Fibroblast of gingiva (primary cell): ENCODE measurements around the gene GALNT10.

Source experiments
- DNase-seq: peaks from one replicate; pipeline ENCODE4 v3.0.0-alpha.2; 2011; ENCODE audit warnings: low read depth

Gene GALNT10

GRCh38 chr5:154179846-154180710 is 10.5 kb upstream of the GALNT10 start:
- peak; percentile 53 for DNase-seq

GRCh38 chr5:154181161-154181560 is 9.4 kb upstream of the GALNT10 start:
- no peak for DNase-seq

DNA sequence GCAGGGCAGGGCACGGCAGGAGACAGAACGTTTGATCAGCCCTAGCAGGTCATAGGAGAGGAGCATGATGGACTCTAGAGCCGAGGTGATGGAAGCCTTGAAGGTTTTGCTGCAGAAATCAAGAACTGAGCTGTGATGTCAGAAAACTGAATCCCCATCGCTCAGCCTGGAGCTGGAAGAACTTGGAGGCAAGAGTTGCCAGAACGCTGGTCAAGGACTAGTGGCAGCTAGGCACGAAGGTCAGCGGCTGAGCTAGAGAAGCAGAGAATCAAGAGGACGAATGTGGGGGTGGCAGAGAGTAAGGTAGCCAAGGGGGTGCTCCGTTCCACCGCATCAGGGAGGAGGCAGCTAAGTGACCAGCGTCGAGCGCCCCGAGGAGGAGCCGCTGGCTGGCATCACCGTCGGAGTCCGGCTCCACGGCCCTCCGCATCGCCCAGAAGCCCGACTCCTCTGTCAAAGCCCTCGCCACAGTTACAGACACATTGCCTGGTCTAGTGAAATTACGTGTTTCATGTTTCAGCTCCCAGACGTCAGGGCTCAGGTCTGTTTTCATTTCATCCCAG is 1.2 kb upstream of the GALNT10 start:
- no peak for DNase-seq

DNA sequence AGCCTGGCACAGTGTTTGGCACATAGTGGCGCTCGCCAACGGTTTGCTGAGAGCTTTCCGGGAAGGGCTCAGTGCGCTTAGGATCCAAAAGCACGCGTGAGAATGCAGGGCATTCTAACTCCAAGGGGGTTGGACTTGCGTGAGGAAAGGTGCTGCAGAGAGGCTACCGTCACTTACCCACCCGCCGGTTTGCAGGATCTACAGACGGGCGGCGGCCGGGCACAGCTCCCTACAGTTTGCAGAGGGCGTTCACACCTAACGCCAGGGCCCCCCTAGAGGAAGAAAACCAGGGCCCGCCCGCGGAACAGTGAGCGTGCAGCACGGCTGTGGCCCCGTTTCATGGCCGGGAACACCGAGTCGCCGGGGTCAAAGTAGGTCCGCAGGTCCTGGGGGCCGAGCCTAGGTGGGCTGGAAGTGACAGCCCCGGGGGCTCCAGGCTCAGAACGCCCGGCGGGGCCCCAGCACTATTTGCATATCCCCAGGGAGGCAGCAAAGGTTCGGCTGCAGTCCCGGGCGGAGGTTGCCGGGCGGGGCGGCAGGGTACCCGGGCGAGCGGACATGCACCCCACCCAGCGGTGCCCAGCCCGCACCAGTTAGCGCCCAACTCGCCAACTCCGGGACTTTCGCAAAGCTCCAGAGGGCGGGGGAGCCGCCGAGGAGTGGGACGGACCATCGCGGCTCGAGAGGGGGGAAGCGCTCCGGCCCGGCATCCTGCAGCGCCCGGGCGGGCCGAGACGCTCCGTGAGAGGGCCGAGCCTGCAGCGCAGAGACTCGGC is 526 bp upstream of the GALNT10 start:
- DNase-seq: peak; percentile 87

DNA sequence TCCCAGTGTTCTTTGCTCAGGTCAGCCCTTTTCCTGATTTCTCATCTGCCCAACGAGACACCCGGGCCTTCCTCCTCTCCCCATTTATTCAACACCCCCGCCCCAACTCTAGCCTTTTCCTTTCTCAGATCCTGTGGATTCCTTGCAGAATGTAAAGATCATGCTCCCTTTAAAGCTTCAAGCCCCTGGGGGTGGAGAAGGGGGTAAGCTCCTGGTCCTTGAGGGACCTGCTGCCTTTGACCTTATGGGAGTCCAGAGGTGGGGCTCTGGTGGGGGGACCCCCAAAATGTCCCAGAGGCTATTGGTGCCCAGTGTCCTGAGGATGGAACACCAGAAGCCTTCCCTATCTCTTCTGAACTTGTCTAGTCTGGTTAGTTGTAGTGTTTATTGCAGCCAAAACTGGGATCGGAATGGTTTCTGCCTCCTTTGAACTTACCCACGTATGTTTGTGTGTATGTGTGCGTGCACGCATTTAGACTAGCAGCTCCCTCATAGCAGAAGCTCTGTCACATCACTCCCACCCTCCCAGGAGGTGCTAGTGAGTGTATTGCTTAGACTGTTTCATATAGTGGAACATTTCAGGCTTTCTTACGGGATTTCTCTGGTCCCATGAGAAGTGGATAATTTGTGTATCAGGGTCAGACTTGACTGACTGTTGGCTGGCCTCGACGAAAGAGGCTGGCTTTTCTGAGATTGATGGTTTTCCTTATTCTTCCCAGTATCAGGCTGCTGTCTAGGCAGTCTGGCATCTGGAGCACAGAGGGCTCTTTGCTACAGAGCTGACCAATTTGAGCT is 1.1 kb downstream of the GALNT10 start:
- peak; percentile 31 for DNase-seq

DNA sequence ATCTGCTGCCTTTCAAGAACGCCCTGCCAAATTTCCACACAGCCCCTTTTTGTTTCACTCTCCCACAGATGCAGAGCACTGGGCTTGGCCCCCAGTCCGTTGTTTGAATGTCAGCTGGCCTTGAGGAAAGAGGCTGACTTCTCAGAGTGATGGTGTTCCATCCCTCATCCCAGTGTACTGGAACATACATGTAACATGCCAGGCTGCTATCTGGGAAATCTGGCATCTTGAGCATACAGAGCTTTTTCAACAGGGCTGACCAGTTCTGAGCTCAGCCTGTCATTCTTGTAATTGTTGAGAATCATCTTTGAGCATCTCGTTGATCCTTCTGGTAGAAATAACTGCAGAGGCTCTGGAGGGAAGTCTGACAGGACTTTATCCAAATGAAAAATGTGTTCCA is 2.8 kb downstream of the GALNT10 start:
- DNase-seq: no peak

DNA sequence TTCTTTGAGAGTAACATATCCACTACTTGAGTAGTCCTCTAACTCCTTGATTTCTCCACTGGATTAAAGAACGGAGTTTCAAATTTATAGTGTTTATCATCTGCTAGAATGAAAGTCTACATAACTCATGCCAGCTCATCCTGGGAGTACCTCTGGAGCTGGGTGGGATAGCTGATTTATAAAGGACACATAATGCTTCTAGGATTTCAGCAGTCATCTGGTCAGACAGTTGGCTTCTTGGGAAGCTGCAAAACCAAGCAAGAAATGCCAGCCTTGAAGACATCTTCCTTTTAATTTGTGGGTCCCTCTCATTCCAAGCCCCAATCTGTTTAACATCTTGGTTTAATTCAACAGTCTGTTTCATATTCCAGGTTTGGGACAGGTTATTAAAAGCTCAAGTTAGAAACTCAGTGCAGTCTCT is 3.2 kb downstream of the GALNT10 start:
- peak; percentile 5 for DNase-seq

DNA sequence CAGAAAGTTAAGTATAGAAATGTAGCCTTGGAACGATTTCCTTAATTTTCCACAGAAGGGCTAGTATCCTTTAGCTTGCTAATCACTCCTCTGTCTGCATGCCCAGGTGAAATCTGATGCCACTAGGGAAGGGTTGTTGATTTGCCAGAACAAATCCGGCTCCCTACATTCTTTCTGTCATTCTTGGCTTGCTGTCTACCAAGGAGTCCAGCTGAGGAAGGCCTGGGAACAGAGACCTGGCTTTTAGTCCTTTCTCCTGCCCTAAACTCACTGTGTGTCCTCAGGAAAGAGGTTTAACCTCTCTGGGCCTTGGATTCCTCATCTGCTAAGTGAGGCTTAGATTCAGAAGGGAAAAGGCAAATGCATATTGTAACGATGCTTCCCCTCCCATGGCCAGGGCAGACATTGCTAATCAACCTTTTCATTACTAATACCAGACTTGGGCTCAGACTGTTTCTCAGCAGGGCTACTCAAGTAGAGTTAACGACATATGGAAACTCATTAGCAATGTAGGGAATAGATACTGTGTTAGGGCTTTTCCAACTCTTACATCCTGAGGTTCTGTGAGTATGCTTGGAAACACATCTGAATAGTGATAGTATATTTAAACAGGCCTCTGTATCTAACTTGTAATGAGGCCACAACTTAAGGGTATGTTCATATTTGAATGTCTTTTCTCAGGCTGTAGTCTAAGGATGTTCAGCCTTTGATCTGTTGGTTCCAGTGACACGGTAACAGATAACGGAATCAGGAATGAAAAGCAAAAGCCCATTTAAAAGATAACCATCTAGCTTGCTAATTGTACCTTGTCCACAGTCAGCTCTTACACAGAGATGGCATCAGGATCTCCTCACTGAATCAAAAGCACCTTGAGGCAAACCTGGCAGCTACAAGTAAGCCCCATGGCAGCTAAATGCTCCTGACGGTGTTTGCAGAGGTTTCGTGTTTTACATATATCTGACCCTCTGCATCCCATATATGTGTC is 4.1 kb downstream of the GALNT10 start:
- peak; percentile 84 for DNase-seq

- no peak for DNase-seq
These were observed 5.7 kb downstream of the GALNT10 start for GRCh38 chr5:154196281-154196680.

DNA sequence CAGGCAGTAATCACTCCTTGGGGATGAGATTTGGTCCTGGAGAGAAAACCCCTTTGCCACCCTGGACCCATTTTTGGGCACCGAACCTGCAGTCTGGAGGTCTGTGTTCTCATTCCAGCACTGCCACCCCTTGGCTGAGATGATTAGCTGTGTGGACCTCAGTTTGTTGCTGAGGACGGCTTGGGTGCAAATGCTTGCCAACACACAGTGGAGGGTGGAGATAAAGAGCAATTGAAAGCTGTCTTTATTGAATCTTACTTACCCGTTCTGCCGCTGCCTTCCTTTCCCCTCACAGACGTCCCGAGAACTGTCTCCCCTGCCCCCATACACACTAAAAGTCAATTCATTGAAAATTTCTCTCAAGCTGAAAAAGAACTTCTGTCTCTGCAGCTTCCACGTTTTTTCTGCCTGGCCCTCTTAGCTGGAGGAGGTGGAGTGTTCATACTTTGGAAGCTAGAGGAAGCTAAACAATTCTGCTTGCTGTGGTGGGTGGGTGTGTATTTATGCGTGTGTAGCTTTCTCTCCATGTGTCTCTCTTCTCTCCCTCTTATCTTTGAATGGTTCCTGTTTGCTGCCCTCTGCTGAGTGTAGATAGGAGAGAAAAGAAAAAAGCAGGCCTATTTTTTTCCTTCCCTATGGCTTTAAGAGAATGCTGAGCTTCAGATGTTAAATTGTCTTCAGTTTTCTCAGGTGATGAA is 6.6 kb downstream of the GALNT10 start:
- no peak for DNase-seq

- no peak for DNase-seq
These were observed 7.4 kb downstream of the GALNT10 start for GRCh38 chr5:154197801-154198491.

- peak; percentile 49 for DNase-seq
These were observed 8.2 kb downstream of the GALNT10 start for GRCh38 chr5:154198611-154199230.

GRCh38 chr5:154199263-154199662 is 8.7 kb downstream of the GALNT10 start:
- DNase-seq: no peak

DNA sequence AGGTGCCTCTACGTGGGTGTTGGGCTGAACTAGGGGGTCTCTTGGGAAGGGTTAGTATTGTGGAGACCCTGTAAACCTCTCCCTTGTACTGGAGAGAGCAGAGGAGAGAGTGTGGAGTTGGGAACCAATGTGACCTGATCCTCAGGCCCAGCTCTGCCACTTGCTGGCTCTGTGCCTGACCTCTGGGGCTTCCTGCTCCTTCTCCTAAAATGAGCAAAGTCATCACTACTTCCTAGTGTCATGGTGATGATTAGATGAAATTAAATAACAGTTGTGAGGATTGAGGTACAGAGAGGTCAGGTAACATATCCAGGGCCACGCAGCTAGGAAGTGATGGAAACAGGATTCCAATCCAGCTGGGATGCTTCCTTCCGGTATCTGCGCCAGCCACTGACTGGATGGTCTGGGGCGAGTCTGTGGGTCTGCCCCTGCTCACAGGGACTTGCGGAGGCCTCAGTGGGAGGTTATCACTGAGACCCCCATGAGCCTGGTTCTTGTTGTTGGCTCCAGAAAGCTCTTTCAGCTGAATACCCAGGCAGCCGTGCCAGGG is 9.2 kb downstream of the GALNT10 start:
- DNase-seq: no peak

- DNase-seq: no peak
These were observed 9.7 kb downstream of the GALNT10 start for GRCh38 chr5:154200221-154200620.

- DNase-seq: no peak
These were observed 10.7 kb downstream of the GALNT10 start for GRCh38 chr5:154201108-154201769.

DNA sequence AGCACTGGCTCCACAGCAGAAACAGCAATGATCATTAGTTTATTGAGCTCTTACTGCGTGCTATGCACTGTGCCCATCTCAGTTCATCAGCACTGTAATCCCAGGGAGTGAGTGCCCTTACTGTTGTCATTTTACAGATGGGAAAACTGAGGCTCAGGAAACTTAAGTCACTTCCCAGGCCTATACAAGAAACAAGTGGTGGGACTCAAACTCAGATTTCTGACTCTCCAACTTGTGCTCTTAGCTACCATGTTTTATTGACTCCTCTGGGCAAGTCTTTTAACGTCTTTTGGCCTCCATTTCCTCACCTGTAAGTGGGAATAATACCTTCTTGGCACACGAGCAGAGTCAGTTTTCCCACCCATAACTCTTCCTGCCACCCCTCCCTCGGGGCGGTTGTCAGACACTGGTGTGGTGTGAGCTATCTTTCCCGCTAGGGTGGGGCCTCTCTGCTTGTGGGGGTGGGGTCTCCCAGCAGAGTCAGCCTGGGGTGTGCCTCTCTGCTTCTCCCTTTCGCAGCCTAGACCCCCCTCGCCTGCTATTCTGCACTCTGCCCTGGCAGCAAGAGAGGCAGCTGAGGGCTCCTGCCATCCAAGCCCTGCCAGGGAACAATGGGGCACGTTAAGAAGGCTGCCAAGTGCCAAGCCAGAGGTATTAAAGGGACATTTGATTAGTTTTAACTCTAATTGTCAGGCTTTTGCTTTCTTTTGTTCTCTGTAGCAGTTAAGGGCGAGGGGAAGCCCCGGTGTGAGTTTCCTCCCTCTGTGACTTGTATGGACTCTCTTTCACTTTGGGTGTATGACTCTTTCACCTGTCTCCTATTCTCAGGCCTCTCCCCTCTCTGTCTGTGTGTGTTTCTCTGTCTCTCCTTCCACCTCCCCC is 12.1 kb downstream of the GALNT10 start:
- DNase-seq: no peak
